NCI-H2196 treated with DMSO at 0.1 percent for 48 hours (cell line): ENCODE results near the gene CITED1.
"Not testable (repeated sequence)": the region's sequence is repeated elsewhere in the genome, so short reads cannot be mapped to it uniquely, and the experiment has no call there.

Experiments
- DNase-seq: peaks from one replicate; lab custom pipeline; 2025; ENCODE audit not compliant: unreplicated experiment; lab: John Stamatoyannopoulos, UW

The CITED1 gene, protein sequence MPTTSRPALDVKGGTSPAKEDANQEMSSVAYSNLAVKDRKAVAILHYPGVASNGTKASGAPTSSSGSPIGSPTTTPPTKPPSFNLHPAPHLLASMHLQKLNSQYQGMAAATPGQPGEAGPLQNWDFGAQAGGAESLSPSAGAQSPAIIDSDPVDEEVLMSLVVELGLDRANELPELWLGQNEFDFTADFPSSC

DNA sequence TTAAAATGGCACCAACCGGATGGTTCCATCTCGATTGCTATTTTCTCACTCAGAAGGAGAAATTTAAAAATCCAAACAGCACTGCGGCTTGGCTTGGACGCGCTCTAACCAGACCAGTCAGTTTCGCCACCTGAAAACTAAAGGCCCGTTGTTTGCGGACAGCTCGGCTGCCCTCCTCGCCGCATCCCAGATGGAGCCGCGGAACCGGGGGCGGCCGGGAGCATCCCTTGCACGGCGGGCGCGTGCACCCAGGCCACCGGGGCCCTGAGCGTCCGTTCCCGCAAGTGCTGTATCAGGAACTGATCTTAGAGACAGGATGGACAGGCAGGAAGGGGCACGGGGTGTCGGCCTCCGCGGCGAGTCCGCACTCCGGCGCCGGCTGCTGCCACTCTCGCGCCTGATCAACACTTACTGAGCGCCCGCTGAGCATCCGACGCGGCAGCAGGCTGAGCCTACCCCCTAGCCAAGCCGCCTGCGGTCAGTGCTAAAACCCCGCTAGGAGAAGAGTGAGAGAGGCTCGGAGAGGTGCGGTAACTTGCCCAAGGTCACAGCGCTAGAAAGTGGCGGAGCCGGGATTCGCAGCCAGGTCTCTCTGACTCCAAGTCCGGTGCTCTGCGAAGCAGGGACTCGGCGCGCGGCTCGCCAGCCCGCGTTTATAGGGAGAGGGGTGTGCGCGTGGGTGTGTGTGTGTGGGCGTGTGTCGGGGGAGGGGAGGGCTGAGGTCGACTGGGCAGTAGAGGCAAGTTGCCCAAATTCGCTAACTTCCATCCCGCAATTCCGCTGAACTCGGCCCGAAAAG lies at the start of gene CITED1:
Gene CITED1, minus strand, starts transcription at position 629 of the 799 bp plus-strand sequence. CDS start 3,045 bp downstream, outside the sequence.
- DNase-seq, result no peak

DNA sequence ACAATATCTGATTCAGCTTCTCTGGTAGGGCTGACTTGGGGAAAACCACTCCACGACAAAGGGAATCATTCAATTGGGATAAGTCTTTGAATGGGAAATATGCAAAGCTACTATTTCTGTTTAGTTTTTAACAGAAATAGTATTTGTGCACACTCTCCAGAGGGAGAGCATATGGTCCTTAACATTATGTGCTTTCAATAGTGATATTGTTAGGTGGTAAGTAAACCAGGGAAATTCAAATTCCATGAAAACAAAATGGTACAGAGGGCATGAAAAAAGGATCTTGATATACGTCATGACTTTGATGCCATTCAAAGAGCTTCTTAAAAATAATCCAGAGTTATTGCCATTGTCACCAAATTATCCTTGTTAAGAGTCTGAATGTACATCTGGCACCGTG lies 47.1 kb upstream of the CITED1 start:
- no peak for DNase-seq

DNA sequence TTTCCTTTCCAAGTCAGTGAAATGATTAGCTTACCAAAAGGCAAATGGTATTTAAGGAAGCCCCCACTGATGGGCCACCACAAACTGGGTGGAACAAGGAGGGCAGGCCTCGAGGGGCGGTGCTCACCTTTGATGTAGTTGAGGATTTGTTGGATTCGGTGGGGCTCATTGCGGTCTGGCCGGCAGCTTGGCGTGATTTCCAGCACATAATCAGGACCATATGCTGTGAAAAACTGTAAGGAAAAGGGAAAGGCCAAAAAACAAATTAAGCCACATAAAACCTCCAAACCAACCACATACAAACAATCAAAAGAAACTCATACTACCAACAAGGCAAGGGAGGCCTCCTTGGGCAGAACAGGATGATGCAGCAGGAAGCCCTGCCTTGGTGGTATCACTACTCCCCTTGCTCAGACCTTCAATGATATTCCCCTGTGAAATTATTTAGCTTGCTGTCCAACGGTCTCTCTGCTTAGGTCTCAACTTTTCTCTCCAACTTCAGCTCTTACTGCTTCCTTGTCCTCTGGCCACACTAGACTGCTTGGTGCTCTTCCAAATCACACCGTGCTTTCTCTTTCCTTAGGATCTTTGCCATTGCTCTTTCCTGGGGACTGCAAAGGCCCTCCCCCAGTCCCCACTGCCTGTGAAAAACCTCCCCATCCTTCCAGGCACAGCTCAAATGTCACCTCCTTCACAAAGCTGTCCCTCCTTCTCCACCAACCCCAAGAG lies 46.1 kb upstream of the CITED1 start:
- no peak for DNase-seq

DNA sequence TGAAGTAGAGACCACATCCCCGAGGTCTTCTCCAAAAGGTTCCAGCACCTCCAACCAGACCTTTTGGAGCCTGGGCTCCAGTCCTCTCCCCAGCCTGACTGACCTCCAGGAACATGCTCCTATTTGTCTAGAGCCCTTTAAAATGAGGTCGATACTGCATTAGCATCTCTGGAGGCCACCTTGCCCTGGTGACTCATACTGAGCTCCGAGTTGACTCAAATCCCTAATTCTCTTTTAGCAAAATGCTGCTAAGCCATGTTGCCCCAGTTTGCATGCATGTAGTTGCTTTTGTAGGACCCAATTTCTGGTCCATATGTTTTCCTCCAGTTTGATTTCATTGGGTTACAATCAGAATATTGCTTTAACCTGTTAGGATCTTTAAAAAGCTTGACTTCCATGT lies 43.5 kb upstream of the CITED1 start:
- DNase-seq, result no peak

DNA sequence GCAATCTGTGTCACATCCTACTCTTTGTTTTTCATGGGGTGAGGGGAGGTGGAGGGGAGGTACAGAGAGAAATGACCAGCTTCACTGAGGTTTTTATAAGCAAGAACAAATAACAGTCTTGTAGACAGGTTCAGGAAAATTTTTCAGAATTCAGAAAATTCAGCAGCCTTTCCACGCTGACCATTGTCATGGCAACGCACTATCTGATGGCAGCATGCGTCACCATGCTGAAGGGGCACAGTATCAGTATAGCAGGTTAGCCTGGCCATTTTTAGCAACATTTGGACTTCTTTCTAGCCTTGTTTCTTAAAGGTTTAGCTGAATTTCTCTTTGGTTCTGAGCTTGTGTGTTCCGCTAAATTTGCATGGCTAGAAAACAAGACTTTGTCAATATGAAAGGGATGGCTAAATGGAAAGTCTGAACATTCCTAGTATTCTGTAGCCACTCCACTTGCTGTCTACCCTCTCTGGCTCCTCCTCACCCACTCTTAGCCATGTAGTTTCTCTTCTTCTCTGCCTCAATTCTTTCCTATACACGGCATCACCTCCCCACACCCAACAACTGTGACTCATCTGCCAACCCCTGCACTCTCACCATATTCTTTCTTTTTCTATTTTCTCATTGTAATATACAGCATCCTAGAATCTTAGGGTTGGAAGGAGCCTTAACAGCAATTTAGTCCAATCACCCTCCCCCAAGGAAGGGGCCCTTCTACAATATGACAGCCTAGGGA lies 42.7 kb upstream of the CITED1 start:
- no peak for DNase-seq

DNA sequence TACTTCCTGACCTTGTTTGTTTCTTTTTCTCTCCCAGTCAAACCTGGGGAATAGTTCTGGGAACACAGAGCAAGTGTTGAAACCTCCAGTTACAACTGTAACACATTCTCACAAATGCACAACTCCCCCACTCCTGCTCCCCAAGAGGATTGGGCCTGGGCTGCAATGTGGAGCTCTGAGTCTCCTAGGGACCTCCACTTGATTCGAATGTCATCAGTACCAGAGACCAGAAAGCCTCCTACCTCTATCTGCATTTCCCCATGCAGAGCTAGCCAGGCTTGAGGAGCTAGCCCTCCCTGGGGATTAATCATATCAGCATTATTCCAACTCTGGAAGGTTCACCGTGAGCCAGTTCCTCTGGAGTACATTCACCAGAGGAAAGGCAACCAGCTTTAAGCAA lies 41.7 kb upstream of the CITED1 start:
- no peak for DNase-seq

DNA sequence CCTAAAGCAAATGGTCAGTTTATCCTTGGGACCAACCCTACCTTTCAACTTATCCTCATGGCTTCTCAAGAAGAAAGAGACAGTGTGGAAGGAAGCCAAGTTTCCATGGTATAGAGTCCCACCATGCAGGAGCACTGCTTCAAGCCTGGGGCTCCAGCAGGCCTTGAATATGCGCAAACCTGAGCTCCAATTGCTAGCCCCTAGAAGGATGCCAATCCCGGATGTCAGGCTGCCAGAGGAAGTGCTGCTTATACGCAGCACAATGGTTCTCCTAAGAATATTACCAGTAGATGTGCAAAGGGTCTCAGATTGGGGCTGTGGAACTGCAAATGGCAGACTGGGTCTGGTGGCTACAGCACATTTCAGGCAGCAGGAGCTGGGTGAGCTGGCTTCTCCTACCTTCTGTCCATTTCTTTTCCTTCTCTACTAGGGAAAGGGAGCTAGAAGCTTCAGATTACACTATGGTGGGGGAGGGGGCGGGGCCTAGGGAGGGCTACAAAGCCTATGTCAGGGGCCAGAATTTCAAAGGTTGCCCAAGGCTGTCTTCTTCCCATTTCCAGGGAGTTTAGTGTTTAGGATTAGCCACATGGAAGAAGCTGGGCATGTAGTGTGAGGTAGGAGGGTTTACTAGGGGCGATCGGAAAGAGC lies 40.7 kb upstream of the CITED1 start:
- DNase-seq, result no peak

DNA sequence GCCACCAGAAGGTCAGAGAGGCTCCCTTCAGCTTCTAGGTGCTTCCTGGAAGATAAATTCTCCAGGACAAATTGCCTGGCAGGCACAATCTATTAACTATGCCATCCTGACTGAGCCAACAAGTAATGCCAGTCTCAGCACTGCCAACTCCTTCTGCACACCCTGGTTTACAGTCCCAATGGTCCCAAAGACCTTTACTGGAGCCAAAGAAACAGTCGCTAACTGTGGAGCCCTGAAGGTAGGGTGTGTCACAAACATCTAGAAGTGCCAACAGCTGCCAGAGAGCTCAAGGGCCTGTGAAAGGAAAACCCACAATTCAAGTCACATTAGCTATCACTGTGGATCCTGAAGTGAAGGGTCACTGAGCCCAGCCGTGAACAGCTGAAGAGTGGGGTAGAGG lies 34.9 kb upstream of the CITED1 start:
- DNase-seq, result no peak

DNA sequence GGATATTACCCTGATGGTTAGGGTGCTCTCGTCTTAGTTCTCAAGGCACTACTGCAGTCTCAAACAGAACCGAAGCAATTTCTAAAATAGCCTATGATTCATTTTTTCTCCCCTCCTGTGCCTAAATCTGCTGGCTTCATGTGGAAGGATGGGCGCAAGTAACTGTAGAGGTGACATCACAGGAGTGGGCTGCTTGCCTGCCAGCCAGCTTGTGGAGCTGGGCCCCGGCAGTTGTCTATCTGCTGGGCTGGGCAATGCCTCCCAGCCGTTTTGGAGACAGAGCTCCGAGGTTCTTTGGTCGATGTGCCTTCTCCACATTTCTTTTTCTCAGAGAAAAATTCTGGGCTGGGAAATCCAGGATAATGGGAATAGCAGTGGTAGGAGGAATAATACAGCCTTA lies 34.3 kb upstream of the CITED1 start:
- no peak for DNase-seq

DNA sequence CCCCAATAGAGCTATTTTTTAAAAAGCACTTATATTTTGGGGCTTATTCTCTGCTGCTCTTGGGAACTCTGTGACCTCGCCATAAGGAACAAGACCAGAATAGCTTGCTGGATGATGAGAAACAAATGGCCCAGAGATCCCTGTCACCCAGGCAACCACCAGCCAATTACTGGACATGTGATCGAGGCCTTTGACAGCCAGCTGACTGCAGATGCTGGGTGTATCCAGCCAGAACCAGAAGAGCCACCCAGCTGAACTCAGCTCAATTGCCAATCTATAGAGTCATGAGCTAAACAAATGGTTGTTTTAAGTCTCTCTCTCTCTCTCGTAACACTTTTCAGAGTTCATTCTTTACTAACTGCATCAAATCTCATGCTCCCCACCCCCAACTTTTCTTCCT lies 24.4 kb upstream of the CITED1 start:
- DNase-seq, result no peak

DNA sequence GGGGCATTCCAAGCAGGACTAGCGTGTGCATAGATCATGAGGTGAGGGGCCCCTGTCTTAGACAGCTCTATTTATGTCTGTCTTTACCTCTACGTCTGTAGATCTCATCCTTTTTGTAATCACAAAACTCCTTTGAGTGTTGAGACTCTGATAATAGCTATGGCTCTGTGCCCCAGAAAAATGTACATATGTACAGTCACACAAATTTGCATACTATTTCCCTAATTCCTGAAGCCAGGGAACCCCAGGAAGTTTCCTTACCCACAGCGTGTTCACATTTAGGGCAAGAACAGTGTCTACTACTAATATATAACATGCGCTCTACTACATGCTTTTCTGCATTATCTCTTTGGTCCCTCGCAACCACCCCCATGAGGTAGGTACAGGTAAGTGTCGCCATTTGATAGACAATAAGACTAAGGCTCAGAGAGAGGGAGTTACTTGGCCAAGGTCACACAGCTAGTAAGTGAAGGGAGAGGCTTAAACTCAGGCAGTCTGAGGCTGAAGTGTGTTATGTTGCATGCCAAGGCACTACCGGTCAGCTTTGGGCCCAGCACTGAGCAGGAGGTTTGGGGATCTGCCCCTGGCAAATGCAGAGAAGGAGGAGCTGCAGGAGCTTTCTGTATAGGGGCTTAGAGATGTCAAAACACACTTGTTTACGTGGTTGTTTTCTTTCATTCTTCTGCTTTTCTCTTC lies 21.0 kb upstream of the CITED1 start:
- DNase-seq, result no peak

DNA sequence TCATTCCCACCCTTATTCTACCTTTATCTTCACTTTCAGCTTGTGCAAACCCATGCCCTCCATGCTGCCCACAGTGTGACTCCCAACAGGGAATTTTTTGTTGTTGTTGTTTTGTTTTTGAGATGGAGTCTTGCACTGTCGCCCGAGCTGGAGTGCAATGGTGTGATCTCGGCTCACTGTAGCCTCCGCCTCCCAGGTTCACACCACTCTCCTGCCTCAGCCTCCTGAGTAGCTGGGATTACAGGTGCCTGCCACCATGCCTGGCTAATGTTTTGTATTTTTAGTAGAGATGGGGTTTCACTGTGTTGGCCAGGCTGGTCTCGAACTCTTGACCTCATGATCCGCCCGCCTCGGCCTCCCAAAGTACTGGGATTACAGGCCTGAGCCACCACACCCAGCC lies 13.9 kb upstream of the CITED1 start:
- not testable (repeated sequence) for DNase-seq

DNA sequence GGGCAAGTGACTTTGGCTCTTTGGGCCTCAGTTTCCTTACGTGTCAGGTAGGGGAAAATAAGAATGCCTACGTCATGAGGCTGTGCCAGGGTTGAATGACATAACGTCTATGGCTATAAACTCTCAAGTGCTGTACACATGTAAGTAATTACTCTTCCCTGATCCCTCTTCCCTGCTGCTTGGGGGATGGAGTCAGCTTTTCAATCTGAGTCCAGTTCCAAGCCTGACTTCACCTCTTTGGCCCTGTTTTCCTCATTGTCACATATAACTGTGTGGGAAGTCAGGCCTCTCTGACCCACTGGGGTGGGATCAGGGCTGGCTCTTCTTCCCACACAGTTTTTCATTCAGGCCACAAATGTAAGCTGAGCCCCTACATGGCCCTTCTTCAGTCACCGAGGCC lies 11.4 kb upstream of the CITED1 start:
- DNase-seq, result no peak

DNA sequence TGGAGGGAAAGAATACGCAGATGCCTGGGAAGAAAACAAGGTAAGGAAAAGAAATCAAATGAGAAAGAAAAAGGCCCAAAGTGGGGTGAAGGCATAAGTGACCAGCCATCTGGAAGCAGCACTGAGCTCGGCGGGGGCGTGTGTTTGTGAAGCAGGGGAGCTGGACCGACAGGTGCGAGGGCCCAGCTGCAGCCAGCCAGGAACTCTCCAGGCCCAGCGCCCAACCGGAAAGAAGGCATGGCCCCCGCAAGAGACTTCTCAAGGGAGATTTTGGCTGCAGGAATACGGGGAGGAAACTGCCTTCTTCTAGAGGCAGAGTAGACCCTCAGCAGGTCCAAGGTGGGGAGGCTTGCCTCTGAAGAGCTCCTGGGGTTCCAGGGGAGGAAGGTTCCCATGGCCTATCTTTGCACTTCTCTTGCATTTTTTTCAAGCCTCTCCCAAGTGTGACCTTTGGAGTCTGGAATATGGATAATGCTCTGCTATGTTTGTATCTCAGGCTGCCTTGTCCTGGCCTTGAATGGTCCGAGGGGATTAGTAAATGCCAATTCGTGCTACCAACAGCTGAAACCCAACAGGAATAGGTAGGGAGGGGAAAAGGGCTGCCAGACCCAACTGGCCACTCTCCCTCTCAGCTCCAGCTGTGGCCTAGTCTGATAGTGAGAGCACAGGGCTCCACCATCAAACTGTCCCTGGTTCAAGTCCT lies 10.8 kb upstream of the CITED1 start:
- no peak for DNase-seq

DNA sequence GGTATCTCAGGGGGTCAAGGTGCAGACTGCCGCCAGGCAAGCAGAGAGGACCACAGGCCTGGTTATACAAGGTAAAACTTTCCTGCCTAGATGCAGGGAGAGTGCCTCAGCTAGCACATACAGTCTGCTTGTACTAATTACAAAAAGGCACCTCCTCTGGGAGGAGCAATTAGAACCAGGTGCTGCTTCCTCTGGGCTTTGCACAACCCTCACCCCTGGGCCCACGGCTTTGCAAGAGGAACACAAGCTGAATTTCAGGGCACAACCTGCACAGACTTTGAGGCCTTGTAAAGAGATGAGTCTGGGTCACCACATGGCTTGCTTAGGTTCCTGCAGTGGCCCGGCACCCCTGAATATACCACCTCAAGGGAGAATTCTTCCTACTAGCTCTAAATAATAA lies 9.2 kb upstream of the CITED1 start:
- DNase-seq, result no peak

DNA sequence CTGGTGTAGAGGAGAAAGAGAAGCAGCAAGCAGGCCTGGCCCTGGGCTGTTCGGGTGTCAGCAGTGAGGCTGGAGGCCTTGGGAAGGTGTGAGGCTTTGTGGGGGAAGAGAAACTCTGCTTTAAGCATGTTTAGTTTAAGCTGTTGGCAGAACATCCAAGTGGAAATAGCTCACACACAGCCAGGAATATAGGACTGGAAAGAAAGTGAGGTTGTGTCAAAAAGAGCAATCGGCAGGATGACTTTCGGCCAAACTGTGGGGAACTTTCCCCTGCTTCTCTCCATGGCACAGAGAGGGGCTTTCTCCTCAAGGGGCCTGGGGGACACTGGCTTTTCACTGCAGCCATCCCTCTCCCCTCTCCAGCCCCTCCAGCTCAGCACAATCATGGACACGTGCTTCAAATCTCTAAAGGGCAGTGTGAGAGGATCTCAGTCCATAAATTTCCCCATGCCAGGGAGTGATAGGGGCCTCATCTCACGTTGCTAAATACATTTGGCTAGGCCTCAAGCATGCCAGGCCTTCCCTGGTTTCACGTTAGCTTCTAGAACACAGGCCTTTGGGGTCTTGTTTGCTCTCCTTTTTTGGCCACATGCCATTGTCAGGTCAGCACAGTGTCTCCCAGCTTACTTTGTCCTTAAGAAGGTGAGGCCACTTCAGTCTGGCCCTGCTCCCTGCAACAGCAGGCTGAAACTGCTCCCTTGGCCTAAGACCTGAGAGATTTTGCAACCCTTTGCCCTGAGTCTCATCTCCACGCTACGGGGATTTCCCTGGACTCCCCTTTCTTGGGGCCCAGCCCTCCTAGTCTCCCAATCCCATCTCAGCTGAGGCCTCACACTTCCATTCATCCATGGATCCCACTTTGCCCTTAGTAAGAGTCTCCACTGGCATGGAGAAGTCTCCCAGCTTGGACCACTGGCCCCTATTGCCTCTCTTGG lies 8.3 kb upstream of the CITED1 start:
- no peak for DNase-seq

DNA sequence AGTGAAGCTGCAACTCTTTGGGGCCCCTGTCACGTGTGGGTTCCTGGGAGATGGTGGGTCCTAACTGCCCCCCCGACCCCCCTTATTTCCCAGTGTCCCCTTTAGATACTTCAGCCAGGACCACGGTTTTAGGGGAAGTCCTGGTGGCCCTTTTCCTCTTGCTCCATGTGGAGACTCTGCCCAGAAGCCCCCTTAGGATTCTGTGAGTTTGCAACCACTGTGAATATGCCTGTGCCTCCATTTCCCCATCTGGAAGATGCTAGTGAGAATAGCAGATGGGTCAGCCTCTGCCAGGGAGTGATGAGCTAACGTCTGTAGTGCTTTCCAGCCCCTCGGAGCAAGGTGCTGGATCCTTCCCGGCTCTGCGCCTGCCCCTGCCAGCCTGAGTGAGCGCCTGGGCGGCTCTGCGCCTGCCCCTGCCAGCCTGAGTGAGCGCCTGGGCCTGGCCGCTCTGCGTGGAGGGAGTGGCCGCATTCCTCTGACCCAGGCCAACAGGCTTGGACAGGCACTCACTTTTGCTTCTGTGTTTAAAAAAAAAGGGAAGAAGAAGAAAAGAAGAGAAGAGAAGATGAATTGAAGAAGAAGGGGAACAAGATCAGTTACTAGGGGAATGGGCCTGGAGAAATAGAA lies 6.7 kb upstream of the CITED1 start:
- DNase-seq, result no peak
